HCT116 (cell line): ENCODE measurements around the gene ADGRG1. TPM values are rescaled to one million over a fixed set of nuclear protein-coding genes. Genes with fewer than 3 reads are reported as not detected.

Source experiments
- ATAC-seq: fragments of 200-7000 bp; cut with Tn5 transposase; 2 replicates; pipeline ENCODE4 v1.9.1; 2020; ENCODE audit warnings: mild to moderate bottlenecking, moderate library complexity
- BruUV-seq: library from RNA; stranded (reverse); fragments of 400-500 nt; replicated peaks from 2 replicates; lab custom pipeline; 2021; lab: Mats Ljungman, UMichigan
- CTCF ChIA-PET: fragments of 300-600 bp; sonication (Branson Sonifier 250); formaldehyde crosslinking; loops from one replicate; lab custom pipeline; 2021; ENCODE audit warnings: antibody characterized with exemption; lab: Charles Lee
- POLR2A ChIA-PET: fragments of 300-600, 350-600 bp; sonication (Branson Sonifier 250); formaldehyde crosslinking; loops from one replicate; lab custom pipeline; 2021; ENCODE audit warnings: antibody characterized with exemption; lab: Charles Lee
- RAD21 ChIA-PET, 2 experiments: fragments of 300-600 bp; sonication (Branson Sonifier 250); formaldehyde crosslinking; loops; one replicate each; lab custom pipeline; 2023; ENCODE audit warnings: low total read pairs in 2 of 2; ENCODE audit not compliant: uncharacterized antibody in 2 of 2, unreplicated experiment in 2 of 2, low non-redundant PET in 1 of 2; lab: Charles Lee
- DNase-seq: peaks from one replicate; pipeline ENCODE4 v3.0.0-alpha.2; 2010; ENCODE audit warnings: low read depth, low spot score
- H2AFZ ChIP-seq: fragments of 200-600 bp; shearing (Covaris generic), sonication (generic); 2 replicates; pipeline ENCODE4 v1.6.1; 2017; ENCODE audit warnings: low read depth, mixed run types, mixed read lengths, antibody characterized with exemption, low read length; ENCODE audit not compliant: poor library complexity, severe bottlenecking
- H3K27ac ChIP-seq: 2 replicates; pipeline ENCODE4 v1.5.1; 2012; ENCODE audit warnings: low read depth, low read length
- H3K27me3 ChIP-seq: fragments of 200-600 bp; sonication (generic); 2 replicates; pipeline ENCODE4 v1.6.1; 2016; ENCODE audit warnings: mixed run types, low read length, mixed read lengths; ENCODE audit not compliant: insufficient read depth
- H3K36me3 ChIP-seq, 2 experiments: fragments of 200-500 bp in 1 of 2; fragments of 200-600 bp in 1 of 2; sonication (Bioruptor generic) in 1 of 2; sonication (generic) in 1 of 2; 2 replicates each; pipeline versions ENCODE4 v1.5.1 to v1.6.1; 2014 to 2016; ENCODE audit warnings: low read length in 2 of 2, inconsistent platforms in 1 of 2, mixed read lengths in 1 of 2, mixed run types in 1 of 2; ENCODE audit not compliant: insufficient read depth in 2 of 2, control insufficient read depth in 1 of 2
- H3K4me1 ChIP-seq, 2 experiments: fragments of 200-600 bp in 1 of 2; sonication (generic) in 1 of 2; 2 replicates each; pipeline versions ENCODE4 v1.5.1 to v1.6.1; 2012 to 2017; ENCODE audit warnings: low read length in 2 of 2, inconsistent platforms in 1 of 2, mild to moderate bottlenecking in 1 of 2, mixed read lengths in 1 of 2, mixed run types in 1 of 2, moderate library complexity in 1 of 2; ENCODE audit not compliant: insufficient read depth in 2 of 2, control insufficient read depth in 1 of 2
- H3K4me2 ChIP-seq: fragments of 200-600 bp; sonication (generic); 2 replicates; pipeline ENCODE4 v1.6.1; 2017; ENCODE audit warnings: mixed run types, low read length, mixed read lengths
- H3K4me3 ChIP-seq, 2 experiments: fragments of 200-600 bp in 1 of 2; sonication (generic) in 1 of 2; replicated peaks in 1 of 2; 2 replicates each; pipeline ENCODE4 v1.5.1; 2011 to 2016; ENCODE audit warnings: low read length in 2 of 2, control low read depth in 1 of 2, low read depth in 1 of 2, mild to moderate bottlenecking in 1 of 2, mixed read lengths in 1 of 2, mixed run types in 1 of 2
- H3K79me2 ChIP-seq: fragments of 200-600 bp; sonication (generic); 2 replicates; pipeline ENCODE4 v1.6.1; 2017; ENCODE audit warnings: mild to moderate bottlenecking, mixed run types, low read length, moderate library complexity, mixed read lengths; ENCODE audit not compliant: insufficient read depth
- H3K9ac ChIP-seq: fragments of 200-600 bp; sonication (generic); 2 replicates; pipeline ENCODE4 v1.6.1; 2016; ENCODE audit warnings: low read length, mixed read lengths
- H3K9me2 ChIP-seq: fragments of 200-600 bp; sonication (generic), shearing (Covaris generic); 2 replicates; pipeline ENCODE4 v1.6.1; 2017; ENCODE audit warnings: mixed run types, mild to moderate bottlenecking, moderate library complexity; ENCODE audit not compliant: insufficient read depth
- H3K9me3 ChIP-seq, 2 experiments: fragments of 200-500 bp in 1 of 2; fragments of 200-600 bp in 1 of 2; sonication (Bioruptor generic) in 1 of 2; sonication (generic) in 1 of 2; 2 replicates each; pipeline ENCODE4 v1.6.1; 2014 to 2017; ENCODE audit warnings: low read length in 2 of 2, mixed read lengths in 2 of 2, inconsistent platforms in 1 of 2, low read depth in 1 of 2, mild to moderate bottlenecking in 1 of 2, mixed run types in 1 of 2, moderate library complexity in 1 of 2; ENCODE audit not compliant: control insufficient read depth in 1 of 2, insufficient read depth in 1 of 2
- H4K20me1 ChIP-seq: fragments of 200-600 bp; sonication (generic), shearing (Covaris generic); 2 replicates; pipeline ENCODE4 v1.6.1; 2017; ENCODE audit warnings: mixed run types, mild to moderate bottlenecking, moderate library complexity; ENCODE audit not compliant: insufficient read depth
- CBX3 ChIP-seq: IDR thresholded peaks from 2 replicates; pipeline ENCODE4 v1.6.1; 2012; ENCODE audit warnings: low read depth
- CEBPB ChIP-seq: IDR thresholded peaks from 2 replicates; pipeline ENCODE4 v1.6.1; 2012; ENCODE audit warnings: low read depth
- EGR1 ChIP-seq: IDR thresholded peaks from 2 replicates; pipeline ENCODE4 v1.6.1; 2012; ENCODE audit warnings: low read depth
- ELF1 ChIP-seq: IDR thresholded peaks from 2 replicates; pipeline ENCODE4 v1.6.1; 2012; ENCODE audit warnings: low read depth, borderline replicate concordance
- EZH2 ChIP-seq: fragments of 200-600 bp; sonication (generic); IDR thresholded peaks from 2 replicates; pipeline ENCODE4 v1.6.1; 2017; ENCODE audit warnings: antibody characterized with exemption, mixed run types
- EZH2phosphoT487 ChIP-seq: fragments of 200-600 bp; IDR thresholded peaks from 2 replicates; pipeline ENCODE4 v1.6.1; 2018; ENCODE audit warnings: antibody characterized with exemption, borderline replicate concordance
- FOSL1 ChIP-seq: IDR thresholded peaks from 2 replicates; pipeline ENCODE4 v1.6.1; 2012; ENCODE audit warnings: low read depth
- JUND ChIP-seq: IDR thresholded peaks from 2 replicates; pipeline ENCODE4 v1.6.1; 2012
- POLR2A ChIP-seq: IDR thresholded peaks from 2 replicates; pipeline ENCODE4 v1.7.0; 2011; ENCODE audit warnings: borderline replicate concordance; ENCODE audit not compliant: insufficient read depth, insufficient read length; ENCODE audit errors: extremely low read depth
- POLR2AphosphoS5 ChIP-seq: IDR thresholded peaks from 2 replicates; pipeline ENCODE4 v1.6.1; 2011; ENCODE audit warnings: mild to moderate bottlenecking, low read depth, low read length, moderate library complexity
- SIN3A ChIP-seq: IDR thresholded peaks from 2 replicates; pipeline ENCODE4 v1.6.1; 2012; ENCODE audit warnings: low read depth
- SP1 ChIP-seq: IDR thresholded peaks from 2 replicates; pipeline ENCODE4 v1.6.1; 2012; ENCODE audit warnings: low read depth
- TCF7L2 ChIP-seq: IDR thresholded peaks from 2 replicates; pipeline ENCODE4 v1.7.0; 2011; ENCODE audit warnings: borderline replicate concordance, inconsistent platforms; ENCODE audit not compliant: insufficient read depth, insufficient read length; ENCODE audit errors: extremely low read depth
- YY1 ChIP-seq: IDR thresholded peaks from 2 replicates; pipeline ENCODE4 v1.6.1; 2011; ENCODE audit warnings: low read length, low read depth, moderate library complexity, mild to moderate bottlenecking; ENCODE audit not compliant: insufficient replicate concordance; ENCODE audit errors: extremely low read depth
- ZFX ChIP-seq: fragments of 450-650 bp; IDR thresholded peaks from 2 replicates; pipeline ENCODE4 v1.6.1; 2017
- intact Hi-C: fragments of 100-400 bp; cut with micrococcal nuclease; formaldehyde crosslinking; loops from 2 replicates; pipeline ENCODE4 v1.10.0; 2022
- total RNA-seq: library from RNA; stranded (reverse); gene quantifications from one replicate; pipeline ENCODE4 v1.2.1, GENCODE V29; 2021; ENCODE audit not compliant: unreplicated experiment
- TF ChIP-seq, protein P1 (sequence below): IDR thresholded peaks from 2 replicates; pipeline ENCODE4 v1.6.1; 2011; ENCODE audit warnings: mild to moderate bottlenecking, low read length, moderate library complexity; ENCODE audit not compliant: insufficient replicate concordance; ENCODE audit errors: extremely low read depth
- TF ChIP-seq, protein P2 (sequence below): IDR thresholded peaks from 2 replicates; pipeline ENCODE4 v1.6.1; 2012

Gene ADGRG1
- total RNA-seq, 1 experiment from 2014 or later: 36.4 TPM

DNA sequence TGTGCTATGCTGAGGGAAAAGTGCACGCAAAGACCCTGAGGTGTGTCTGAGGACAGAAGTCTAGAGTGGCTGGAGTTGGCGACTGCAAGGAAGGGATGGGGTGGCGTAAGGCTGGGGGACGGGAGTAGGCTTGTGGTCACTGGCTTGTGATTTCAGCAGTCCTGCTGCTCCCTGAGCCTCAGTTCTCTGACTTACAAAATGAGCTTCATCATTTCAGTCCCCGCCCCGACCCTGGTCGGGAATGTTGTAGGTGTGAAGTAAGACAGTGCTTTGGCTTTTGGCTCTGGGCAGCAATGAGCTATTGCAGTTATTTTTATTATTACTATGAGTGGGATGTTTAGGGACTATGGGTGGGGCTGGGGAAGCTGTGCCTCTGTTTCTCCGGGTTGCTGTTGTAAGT is 8.6 kb downstream of the ADGRG1 start:
- POLR2A ChIA-PET: interaction anchor here (1.5 kb wide), 1 partner anchor 14 kb away, joined by 4 read pairs; no protein-coding TSS in a partner anchor
- no TSS peak for BruUV-seq

DNA sequence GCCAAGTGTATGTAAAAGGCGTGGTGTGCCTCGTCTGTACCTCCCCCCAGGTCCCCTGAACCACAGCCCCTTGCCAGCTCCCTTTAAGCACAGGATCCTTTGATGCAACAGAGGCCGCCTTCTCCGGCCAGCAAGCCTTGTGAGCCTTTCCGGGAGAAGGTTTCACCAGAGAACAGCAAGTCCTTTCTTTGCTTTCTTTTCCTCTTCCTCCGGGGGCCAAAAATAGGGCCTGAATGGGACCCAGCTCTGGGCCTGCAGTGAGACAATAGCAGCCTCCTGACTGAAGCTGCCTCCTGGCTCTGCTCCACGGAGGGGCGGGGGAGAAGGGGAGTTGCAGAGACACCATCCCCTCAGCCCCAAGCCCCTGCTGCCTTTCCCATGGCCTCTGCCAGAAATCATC is 9.0 kb downstream of the ADGRG1 start:
- intact Hi-C loops: no loop called here
- no peaks in the 10 kb centered on the region for H3K9me3 ChIP-seq
- no TSS peak for BruUV-seq
- H3K4me3 ChIP-seq: no peak overlapping the region
- no peak for DNase-seq
- H3K4me2 ChIP-seq: no peak overlapping the region
- POLR2A ChIA-PET: no interaction called here
- ATAC-seq: no peak
- no peaks in the 10 kb centered on the region for H4K20me1 ChIP-seq
- no peaks in the 10 kb centered on the region for H3K79me2 ChIP-seq
- no peaks in the 10 kb centered on the region for H3K36me3 ChIP-seq
- no peak overlapping the region for H3K27ac ChIP-seq
- H3K9ac ChIP-seq: no peak overlapping the region
- H3K9me2 ChIP-seq: no peaks in the 10 kb centered on the region
- CTCF ChIA-PET: interaction anchor here (1.2 to 3.9 kb wide), 2 partner anchors 10 to 37 kb away, joined by 4 to 12 read pairs; no protein-coding TSS in a partner anchor
- RAD21 ChIA-PET: no interaction called here
- peaks cover 13 to 33% of the 10 kb centered on the region in 2 experiments for H3K4me1 ChIP-seq
- no peak overlapping the region for H2AFZ ChIP-seq
- no peaks in the 10 kb centered on the region for H3K27me3 ChIP-seq
- TF ChIP-seq POLR2AphosphoS5 (no peak), EZH2phosphoT487 (no peak), TCF7L2 (no peak), ZFX (no peak), FOSL1 (no peak), SP1 (no peak), EZH2 (no peak), YY1 (no peak), EGR1 (no peak), SIN3A (no peak), ELF1 (no peak), POLR2A (no peak)

More for the DNA sequence above, 8.6 kb downstream of the ADGRG1 start:
- ChIA-PET CTCF (interaction anchor here (3.9 kb wide), 1 partner anchor 11 kb away, joined by 12 read pairs; no protein-coding TSS in a partner anchor), RAD21 (no interaction called here)
- Histone ChIP-seq H3K9ac (no peak overlapping the region), H3K4me2 (no peak overlapping the region), H3K27me3 (no peaks in the 10 kb centered on the region), H3K36me3 (no peaks in the 10 kb centered on the region), H3K4me1 (peaks cover 13 to 37% of the 10 kb centered on the region in 2 experiments), H3K9me3 (no peaks in the 10 kb centered on the region), H3K27ac (no peak overlapping the region), H3K9me2 (no peaks in the 10 kb centered on the region), H3K4me3 (no peak overlapping the region), H2AFZ (no peak overlapping the region), H4K20me1 (no peaks in the 10 kb centered on the region), H3K79me2 (no peaks in the 10 kb centered on the region)
- ATAC-seq (no peak), DNase-seq (no peak)
- TF ChIP-seq JUND: no peak
- no peak for TF ChIP-seq EZH2phosphoT487
- no peak for TF ChIP-seq TCF7L2
- no peak for TF ChIP-seq EZH2
- TF ChIP-seq CBX3: no peak
- no peak for TF ChIP-seq SIN3A
- TF ChIP-seq, protein P1, sequence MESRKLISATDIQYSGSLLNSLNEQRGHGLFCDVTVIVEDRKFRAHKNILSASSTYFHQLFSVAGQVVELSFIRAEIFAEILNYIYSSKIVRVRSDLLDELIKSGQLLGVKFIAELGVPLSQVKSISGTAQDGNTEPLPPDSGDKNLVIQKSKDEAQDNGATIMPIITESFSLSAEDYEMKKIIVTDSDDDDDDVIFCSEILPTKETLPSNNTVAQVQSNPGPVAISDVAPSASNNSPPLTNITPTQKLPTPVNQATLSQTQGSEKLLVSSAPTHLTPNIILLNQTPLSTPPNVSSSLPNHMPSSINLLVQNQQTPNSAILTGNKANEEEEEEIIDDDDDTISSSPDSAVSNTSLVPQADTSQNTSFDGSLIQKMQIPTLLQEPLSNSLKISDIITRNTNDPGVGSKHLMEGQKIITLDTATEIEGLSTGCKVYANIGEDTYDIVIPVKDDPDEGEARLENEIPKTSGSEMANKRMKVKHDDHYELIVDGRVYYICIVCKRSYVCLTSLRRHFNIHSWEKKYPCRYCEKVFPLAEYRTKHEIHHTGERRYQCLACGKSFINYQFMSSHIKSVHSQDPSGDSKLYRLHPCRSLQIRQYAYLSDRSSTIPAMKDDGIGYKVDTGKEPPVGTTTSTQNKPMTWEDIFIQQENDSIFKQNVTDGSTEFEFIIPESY: no peak
- TF ChIP-seq, protein P2, sequence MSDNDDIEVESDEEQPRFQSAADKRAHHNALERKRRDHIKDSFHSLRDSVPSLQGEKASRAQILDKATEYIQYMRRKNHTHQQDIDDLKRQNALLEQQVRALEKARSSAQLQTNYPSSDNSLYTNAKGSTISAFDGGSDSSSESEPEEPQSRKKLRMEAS: no peak
- no peak for TF ChIP-seq CEBPB
- intact Hi-C loops: no loop called here
